NOMO-1 treated with DMSO at 0.1 percent for 48 hours (cell line): ENCODE measurements around the gene DRC1.
"Not testable (repeated sequence)": the region's sequence is repeated elsewhere in the genome, so short reads cannot be mapped to it uniquely, and the experiment has no call there.

Source experiments
- DNase-seq: peaks from one replicate; lab custom pipeline; 2025; ENCODE audit not compliant: unreplicated experiment; lab: John Stamatoyannopoulos, UW

Gene DRC1

GRCh38 chr2:26401739-26402541, at the start of gene DRC1:
DRC1 (plus strand) TSS chr2:26401920; CDS start chr2:26401990, 70 bp downstream.
- DNase-seq: no peak

DNA sequence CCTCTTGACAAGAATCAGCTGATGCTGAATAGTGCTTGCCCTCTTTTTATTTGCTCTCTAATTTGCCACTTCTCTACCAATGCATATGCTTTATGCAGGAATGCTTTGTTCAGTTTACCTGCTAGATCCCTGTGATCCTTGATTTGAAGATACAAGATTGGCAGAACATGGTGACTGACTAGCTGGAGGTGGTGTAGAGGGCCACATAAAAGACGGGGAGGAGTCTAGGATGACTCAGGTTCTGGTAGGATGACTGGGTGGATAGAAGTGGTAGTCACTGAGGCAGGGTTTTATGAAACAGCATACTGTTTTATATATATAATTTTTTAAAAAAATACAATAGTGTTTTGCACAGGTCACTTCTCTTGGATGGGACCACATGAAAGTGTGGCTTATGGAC, 48.8 kb upstream of the DRC1 start:
- DNase-seq: no peak

DNA sequence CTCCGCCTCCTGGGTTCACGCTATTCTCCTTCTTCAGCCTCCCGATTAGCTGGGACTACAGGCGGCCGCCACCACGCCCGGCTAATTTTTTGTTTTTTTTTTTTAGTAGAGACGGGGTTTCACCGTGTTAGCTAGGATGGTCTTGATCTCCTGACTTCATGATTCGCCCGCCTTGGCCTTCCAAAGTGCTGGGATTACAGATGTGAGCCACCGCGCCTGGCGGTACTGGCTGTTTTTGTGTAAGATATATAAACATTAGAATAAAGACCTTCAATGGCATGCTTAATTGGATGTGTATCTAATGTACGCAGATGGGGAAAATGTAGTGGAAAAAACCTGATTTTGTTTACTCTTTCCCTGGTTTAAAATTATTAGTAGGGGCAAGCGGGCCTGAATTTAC, 47.3 kb upstream of the DRC1 start:
- not testable (repeated sequence) for DNase-seq

- DNase-seq: no peak
These were observed 46.4 kb upstream of the DRC1 start for GRCh38 chr2:26355038-26355995.

- no peak for DNase-seq
These were observed 45.6 kb upstream of the DRC1 start for GRCh38 chr2:26356111-26356510.

GRCh38 chr2:26356771-26357170, 44.9 kb upstream of the DRC1 start:
- no peak for DNase-seq

GRCh38 chr2:26359886-26360473, 41.7 kb upstream of the DRC1 start:
- DNase-seq: no peak

DNA sequence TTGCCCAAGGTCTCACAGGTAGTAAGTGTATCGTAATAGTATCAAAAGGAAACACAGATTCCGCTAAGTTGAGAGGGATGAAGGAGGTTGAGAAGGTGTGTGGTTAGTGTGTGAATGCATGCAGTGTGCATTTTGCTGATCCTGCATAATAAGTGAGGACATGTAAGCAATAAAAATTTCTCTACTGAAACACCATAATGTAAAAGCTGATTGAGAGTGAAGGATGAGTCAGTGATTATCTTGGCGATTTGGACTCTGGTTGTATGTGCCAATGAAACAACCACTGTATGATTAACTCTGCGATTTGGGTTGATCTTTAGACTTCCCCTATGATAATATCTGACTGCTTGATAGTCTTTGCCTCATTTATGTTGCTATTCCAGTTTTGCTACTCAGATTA, 38.4 kb upstream of the DRC1 start:
- no peak for DNase-seq

- DNase-seq: no peak
These were observed 37.8 kb upstream of the DRC1 start for GRCh38 chr2:26363958-26364357.

- no peak for DNase-seq
These were observed 37.1 kb upstream of the DRC1 start for GRCh38 chr2:26364669-26365068.

GRCh38 chr2:26366957-26367356, 34.8 kb upstream of the DRC1 start:
- DNase-seq: no peak

GRCh38 chr2:26369664-26370063, 32.1 kb upstream of the DRC1 start:
- DNase-seq: not testable (repeated sequence)

DNA sequence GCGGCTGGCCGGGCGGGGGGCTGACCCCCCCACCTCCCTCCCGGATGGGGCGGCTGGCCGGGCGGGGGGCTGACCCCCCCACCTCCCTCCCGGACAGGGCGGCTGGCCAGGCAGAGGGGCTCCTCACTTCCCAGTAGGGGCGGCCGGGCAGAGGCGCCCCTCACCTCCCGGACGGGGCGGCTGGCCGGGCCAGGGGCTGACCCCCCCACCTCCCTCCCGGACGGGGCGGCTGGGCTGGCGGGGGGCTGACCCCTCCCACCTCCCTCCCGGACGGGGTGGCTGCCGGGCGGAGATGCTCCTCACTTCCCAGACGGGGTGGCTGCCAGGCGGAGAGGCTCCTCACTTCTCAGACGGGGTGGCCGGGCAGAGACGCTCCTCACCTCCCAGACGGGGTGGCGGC, 30.8 kb upstream of the DRC1 start:
- DNase-seq: not testable (repeated sequence)

DNA sequence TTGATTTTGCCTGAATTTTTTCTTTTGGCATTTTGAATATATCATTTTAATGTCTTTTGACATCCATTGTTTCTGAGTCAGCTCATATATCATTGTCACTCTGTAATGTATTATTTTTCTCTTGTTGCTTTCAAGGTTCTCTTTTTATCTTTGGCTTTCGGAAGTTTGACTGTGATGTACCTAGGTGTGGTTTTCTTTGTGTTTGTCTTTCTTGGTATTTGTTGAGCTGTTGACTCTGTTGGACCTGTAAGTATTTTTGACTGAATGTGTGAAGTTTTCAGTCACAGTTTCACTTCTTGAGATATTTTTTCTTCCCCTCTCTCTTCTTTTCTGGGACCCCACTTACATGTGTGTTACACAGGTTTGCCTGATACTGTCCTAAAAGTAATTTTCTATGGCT, 24.9 kb upstream of the DRC1 start:
- no peak for DNase-seq

GRCh38 chr2:26380281-26380680, 21.4 kb upstream of the DRC1 start:
- DNase-seq: no peak

DNA sequence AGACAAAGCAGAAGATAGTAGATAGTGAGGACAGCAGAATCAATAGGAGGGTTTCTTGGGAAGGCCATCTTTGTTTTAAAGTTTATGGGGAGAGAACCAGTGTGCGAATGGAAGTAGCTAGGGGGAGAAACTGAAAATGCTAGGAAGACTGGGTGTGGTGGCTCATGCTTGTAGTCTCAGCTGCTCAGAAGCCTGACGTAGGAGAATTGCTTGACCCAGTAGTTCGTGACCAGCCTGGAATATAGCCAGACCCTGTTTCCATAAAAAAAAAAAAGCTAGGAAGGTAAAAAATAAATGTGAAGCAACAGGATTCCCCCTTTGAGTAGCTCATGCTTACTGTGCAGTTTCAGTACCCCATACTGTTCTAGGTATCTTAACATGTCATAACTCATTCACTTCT, 19.2 kb upstream of the DRC1 start:
- DNase-seq: peak; percentile 3

GRCh38 chr2:26384183-26384582, 17.5 kb upstream of the DRC1 start:
- no peak for DNase-seq

DNA sequence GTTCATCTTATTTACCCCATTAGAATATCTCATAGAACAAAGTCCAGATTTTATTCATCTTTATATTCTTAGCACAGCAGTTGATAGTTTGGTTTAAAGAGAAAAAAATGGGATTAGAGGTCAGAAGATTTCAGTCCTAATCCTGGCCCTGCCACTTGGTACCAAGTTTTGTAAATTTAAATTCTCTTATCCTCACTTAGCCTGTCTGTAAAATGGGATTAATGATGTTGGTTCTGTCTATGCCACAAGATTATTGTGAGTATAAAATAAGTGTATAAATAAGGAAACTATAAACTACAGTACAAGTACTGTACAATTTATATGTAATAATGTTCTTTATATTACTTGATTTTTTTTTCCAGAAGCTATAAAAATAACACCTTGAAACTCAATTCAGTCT, 17.1 kb upstream of the DRC1 start:
- DNase-seq: no peak

DNA sequence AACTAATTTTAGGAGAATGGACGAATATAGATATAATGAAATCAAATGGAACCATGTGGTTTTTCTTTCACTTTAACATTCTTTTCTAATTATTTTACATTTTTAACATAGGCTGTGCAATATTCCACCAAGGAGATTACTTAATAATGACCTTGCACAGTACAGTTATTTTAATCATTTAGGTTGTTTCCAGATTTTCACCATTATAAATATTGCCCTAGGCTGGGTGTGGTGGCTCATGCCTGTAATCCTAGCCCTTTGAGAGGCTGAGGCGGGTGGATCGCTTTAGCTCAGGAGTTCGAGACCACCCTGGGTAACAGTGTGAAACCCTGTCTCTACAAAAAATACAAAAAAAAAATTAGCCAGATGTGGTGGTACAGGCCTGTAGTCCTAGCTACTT, 14.5 kb upstream of the DRC1 start:
- no peak for DNase-seq

DNA sequence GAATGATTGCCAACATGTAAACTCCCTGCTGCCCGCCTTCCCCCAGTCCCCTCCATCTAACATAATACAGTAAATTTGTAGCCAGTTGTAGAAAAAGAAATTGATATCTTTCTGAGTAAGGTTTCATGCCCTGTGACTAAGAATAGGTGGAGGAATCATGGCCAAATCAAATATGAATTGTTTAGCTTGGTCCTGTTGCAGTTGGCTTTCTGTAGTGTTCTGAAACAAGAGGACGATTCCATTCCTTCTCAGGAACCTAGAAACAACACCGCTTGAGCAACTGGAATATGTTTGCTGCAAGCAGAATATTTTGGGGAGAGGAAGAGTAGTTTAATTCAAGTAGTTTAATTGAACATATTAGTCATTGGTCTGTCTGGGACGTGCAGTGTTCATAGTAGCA, 7.0 kb upstream of the DRC1 start:
- no peak for DNase-seq

DNA sequence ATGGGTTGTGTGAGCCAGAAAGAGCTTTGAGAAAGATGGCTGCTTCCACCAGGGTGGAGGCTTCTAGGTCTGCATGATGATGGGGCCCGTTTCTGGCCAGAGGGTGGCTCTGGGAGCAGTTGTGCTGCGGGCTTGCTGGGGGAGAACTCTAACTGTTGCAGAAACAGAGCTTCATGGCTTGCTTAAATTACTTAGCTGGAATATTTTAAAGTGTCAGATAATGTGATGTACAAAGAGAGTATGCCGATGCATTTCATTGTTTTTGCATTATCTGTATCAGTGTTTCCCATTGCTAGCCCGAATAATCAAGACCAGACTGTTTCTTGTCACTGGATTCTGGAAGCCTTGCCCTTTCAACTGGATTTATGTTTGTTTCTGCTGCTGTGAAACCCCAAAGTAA, 6.3 kb upstream of the DRC1 start:
- DNase-seq: no peak
